MM.1S (cell line): ENCODE results near the gene FBXO46.

Experiments used
- DNase-seq: peaks from one replicate; pipeline ENCODE4 v3.0.0-alpha.2; 2015
- H2AFZ ChIP-seq: fragments of 300-600 bp; sonication (generic); 2 replicates; pipeline ENCODE4 v1.6.0; 2016; ENCODE audit warnings: antibody characterized with exemption, low read length
- H3F3A ChIP-seq: fragments of 300-600 bp; sonication (generic); 2 replicates; pipeline ENCODE4 v1.6.1; 2016; ENCODE audit warnings: mild to moderate bottlenecking, antibody characterized with exemption, low read length, moderate library complexity, mixed read lengths; ENCODE audit not compliant: insufficient read depth
- H3K27ac ChIP-seq: fragments of 300-600 bp; sonication (generic); 2 replicates; pipeline ENCODE4 v1.5.1; 2016; ENCODE audit warnings: mild to moderate bottlenecking, low read length
- H3K27me3 ChIP-seq: fragments of 300-600 bp; sonication (generic); replicated peaks from 2 replicates; pipeline ENCODE4 v1.6.0; 2016; ENCODE audit warnings: low read length; ENCODE audit not compliant: insufficient read depth
- H3K36me3 ChIP-seq: fragments of 300-600 bp; sonication (generic); replicated peaks from 2 replicates; pipeline ENCODE4 v1.6.1; 2016; ENCODE audit warnings: mild to moderate bottlenecking, low read length, mixed read lengths; ENCODE audit not compliant: insufficient read depth
- H3K4me1 ChIP-seq: fragments of 300-600 bp; sonication (generic); 2 replicates; pipeline ENCODE4 v1.6.1; 2016; ENCODE audit warnings: low read length, mixed read lengths
- H3K4me2 ChIP-seq: fragments of 300-600 bp; sonication (generic); 2 replicates; pipeline ENCODE4 v1.6.0; 2016; ENCODE audit warnings: low read depth, low read length
- H3K4me3 ChIP-seq: fragments of 300-600 bp; sonication (generic); 2 replicates; pipeline ENCODE4 v1.5.1; 2016; ENCODE audit warnings: low read length, mixed read lengths
- H3K79me2 ChIP-seq: fragments of 300-600 bp; sonication (generic); 2 replicates; pipeline ENCODE4 v1.6.1; 2016; ENCODE audit warnings: mixed run types, low read length, mixed read lengths
- H3K9ac ChIP-seq: fragments of 300-600 bp; sonication (generic); 2 replicates; pipeline ENCODE4 v1.6.1; 2016; ENCODE audit warnings: low read length, mixed read lengths
- H3K9me2 ChIP-seq: fragments of 300-600 bp; sonication (generic); replicated peaks from 2 replicates; pipeline ENCODE4 v1.6.1; 2016; ENCODE audit warnings: mild to moderate bottlenecking, low read length, mixed read lengths; ENCODE audit not compliant: insufficient read depth
- H3K9me3 ChIP-seq: fragments of 300-600 bp; sonication (generic); replicated peaks from 2 replicates; pipeline ENCODE4 v1.6.1; 2016; ENCODE audit warnings: mild to moderate bottlenecking, low read length, mixed read lengths; ENCODE audit not compliant: insufficient read depth
- H4K20me1 ChIP-seq: fragments of 300-600 bp; sonication (generic); 2 replicates; pipeline ENCODE4 v1.6.1; 2016; ENCODE audit warnings: mild to moderate bottlenecking, low read length, moderate library complexity, mixed read lengths; ENCODE audit not compliant: insufficient read depth
- EZH2 ChIP-seq: fragments of 300-600 bp; sonication (generic); optimal IDR thresholded peaks from 2 replicates; pipeline ENCODE3; 2017; ENCODE audit warnings: low read depth, mild to moderate bottlenecking, antibody characterized with exemption, low read length, mixed read lengths
- EZH2phosphoT487 ChIP-seq: fragments of 300-600 bp; sonication (generic); IDR thresholded peaks from 2 replicates; pipeline ENCODE4 v1.6.1; 2018; ENCODE audit warnings: antibody characterized with exemption, low read length
- TF ChIP-seq, protein P1 (sequence below): fragments of 300-600 bp; sonication (generic); IDR thresholded peaks from 2 replicates; pipeline ENCODE4 v1.5.1; 2016; ENCODE audit warnings: antibody characterized with exemption, low read length, mixed read lengths

The FBXO46 gene

DNA sequence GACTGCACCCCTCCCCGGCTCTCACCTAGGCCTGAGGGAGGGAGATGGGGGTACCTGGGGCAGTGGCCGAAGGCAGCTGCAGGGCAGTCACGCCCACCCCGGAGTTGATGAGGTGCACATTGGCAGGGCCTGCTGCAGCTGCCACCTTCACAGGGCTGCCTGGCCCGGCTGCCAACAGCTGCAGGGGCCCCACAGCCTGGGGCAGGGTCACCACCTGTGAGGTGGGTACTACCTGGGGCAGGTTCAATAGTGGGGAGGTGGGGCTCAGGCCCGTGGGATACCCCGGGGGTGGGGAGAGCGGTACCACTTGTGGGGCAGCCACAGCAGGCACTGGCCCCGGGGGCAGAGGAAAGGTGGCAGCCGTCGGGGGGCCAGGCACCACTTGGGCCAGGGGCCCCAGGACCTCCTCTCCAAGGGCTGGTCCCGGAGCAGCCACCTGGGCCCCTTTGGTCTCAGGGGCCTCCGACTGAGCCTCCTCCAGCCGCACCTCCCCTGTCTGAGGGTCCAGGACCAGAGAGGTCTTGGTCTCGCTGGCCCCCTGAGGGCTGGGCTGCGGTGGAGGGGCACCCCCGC lies 35.7 kb upstream of the FBXO46 start:
- Histone ChIP-seq H3F3A (peaks cover 10% of the 10 kb centered on the region), H3K79me2 (no peaks in the 10 kb centered on the region), H4K20me1 (no peaks in the 10 kb centered on the region), H3K4me2 (no peak overlapping the region), H3K4me3 (no peak overlapping the region), H3K36me3 (no peaks in the 10 kb centered on the region), H2AFZ (no peak overlapping the region), H3K27me3 (peaks cover 38% of the 10 kb centered on the region; the same call in 1 of the 2 replicates), H3K9ac (no peak overlapping the region), H3K4me1 (peaks cover 5% of the 10 kb centered on the region), H3K9me2 (no peaks in the 10 kb centered on the region), H3K9me3 (no peaks in the 10 kb centered on the region), H3K27ac (no peak overlapping the region)
- DNase-seq: no peak
- TF ChIP-seq, protein P1, sequence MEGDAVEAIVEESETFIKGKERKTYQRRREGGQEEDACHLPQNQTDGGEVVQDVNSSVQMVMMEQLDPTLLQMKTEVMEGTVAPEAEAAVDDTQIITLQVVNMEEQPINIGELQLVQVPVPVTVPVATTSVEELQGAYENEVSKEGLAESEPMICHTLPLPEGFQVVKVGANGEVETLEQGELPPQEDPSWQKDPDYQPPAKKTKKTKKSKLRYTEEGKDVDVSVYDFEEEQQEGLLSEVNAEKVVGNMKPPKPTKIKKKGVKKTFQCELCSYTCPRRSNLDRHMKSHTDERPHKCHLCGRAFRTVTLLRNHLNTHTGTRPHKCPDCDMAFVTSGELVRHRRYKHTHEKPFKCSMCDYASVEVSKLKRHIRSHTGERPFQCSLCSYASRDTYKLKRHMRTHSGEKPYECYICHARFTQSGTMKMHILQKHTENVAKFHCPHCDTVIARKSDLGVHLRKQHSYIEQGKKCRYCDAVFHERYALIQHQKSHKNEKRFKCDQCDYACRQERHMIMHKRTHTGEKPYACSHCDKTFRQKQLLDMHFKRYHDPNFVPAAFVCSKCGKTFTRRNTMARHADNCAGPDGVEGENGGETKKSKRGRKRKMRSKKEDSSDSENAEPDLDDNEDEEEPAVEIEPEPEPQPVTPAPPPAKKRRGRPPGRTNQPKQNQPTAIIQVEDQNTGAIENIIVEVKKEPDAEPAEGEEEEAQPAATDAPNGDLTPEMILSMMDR: no peak
- no peak for TF ChIP-seq EZH2
- no peak for TF ChIP-seq EZH2phosphoT487

DNA sequence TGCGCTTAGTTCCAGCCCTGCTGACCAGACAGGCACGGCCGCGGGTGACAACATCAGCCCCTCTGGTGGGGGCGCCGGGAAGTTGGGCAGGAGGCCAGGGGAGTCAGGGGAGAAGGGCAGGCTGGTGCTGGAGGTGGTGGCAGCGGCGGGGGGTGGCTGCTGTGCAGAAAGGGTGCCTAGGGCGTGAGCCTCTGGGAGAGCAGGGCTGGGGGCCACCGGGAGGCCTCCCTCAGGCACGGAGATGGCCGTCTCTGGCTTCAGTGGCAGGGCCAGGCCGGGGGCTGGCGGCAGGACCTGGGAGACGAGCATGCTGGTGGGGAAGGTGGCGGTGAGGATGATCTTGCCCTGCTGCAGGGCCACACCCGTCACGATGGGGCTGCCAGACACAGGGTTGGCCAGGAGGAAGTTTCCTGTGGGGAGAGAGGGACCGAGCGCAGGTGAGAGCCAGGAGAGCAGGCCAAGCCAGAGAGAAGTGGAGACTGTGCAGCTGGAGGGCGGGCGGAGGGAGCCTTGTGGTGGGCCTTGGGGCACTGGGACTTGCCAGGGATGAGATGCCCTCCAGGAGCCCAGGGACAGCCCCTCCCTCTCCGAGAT lies 35.1 kb upstream of the FBXO46 start:
- H3K4me2 ChIP-seq: no peak overlapping the region
- H4K20me1 ChIP-seq: no peaks in the 10 kb centered on the region
- no peak overlapping the region for H2AFZ ChIP-seq
- H3K79me2 ChIP-seq: no peaks in the 10 kb centered on the region
- no peak overlapping the region for H3K4me3 ChIP-seq
- no peaks in the 10 kb centered on the region for H3K9me2 ChIP-seq
- no peak overlapping the region for H3K9ac ChIP-seq
- H3F3A ChIP-seq: peaks cover 10% of the 10 kb centered on the region
- peaks cover under 1% of the 10 kb centered on the region; the same call in 1 of the 2 replicates for H3K4me1 ChIP-seq
- no peak for DNase-seq
- H3K36me3 ChIP-seq: no peaks in the 10 kb centered on the region
- peaks cover 38% of the 10 kb centered on the region; the same call in 1 of the 2 replicates for H3K27me3 ChIP-seq
- no peaks in the 10 kb centered on the region for H3K9me3 ChIP-seq
- TF ChIP-seq EZH2 (no peak), EZH2phosphoT487 (no peak)
- TF ChIP-seq, protein P1: no peak
- no peak overlapping the region for H3K27ac ChIP-seq

DNA sequence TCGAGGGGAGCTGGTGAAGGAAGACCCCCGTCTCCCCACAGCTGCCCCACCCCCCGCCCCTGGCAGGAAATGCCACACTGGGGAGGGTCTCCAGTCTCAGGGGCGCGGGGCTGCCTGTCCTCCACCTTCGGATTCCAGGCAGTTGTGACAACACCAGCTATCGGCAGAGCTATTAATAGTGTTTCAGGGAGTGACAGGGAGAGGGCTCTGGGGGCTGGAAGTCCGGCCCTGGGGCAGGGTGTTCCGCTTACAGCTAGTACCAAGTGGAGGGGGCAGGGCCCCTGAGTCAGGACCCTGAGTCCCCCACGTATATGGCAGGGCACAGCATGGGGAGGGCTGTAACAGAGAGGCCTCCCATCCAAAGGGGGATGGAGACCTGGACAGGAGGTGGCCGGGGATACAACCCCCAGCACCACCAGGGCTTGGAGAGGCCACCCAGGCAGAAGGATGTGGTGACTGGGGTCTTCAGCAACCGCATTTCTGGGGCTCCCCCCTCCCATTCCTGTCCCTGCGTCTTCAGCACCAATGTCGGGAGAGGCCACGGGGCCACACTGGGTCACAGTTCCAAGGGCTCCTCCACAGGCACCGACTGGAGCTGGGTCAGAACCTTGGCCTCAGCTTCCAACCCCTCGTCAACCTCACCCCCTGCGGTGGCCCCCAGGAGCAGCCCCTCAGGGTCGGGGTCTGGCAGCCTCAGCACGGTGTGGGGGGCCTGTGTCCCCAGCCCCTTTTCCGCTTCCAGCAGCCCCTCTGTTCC lies 34.4 kb upstream of the FBXO46 start:
- Histone ChIP-seq H3K27ac (no peak overlapping the region), H3K9me2 (no peaks in the 10 kb centered on the region), H2AFZ (no peak overlapping the region), H3K4me3 (no peak overlapping the region), H4K20me1 (no peaks in the 10 kb centered on the region), H3K4me1 (no peaks in the 10 kb centered on the region), H3K9me3 (no peaks in the 10 kb centered on the region), H3K27me3 (peaks cover 38% of the 10 kb centered on the region; the same call in 1 of the 2 replicates), H3K36me3 (no peaks in the 10 kb centered on the region), H3K79me2 (no peaks in the 10 kb centered on the region), H3K4me2 (no peak overlapping the region), H3F3A (peaks cover 7% of the 10 kb centered on the region), H3K9ac (no peak overlapping the region)
- TF ChIP-seq EZH2phosphoT487: no peak
- no peak for TF ChIP-seq EZH2
- TF ChIP-seq, protein P1: no peak
- DNase-seq: no peak
